Caco-2 (cell line): Measurements from ENCODE around the gene IL16. TPM values are rescaled to one million over a fixed set of nuclear protein-coding genes. Genes with fewer than 3 reads are reported as not detected.

Experiments used
- BruUV-seq: library from RNA; stranded (reverse); fragments of 400-500 nt; replicated peaks from 2 replicates; lab custom pipeline; 2021; lab: Mats Ljungman, UMichigan
- CTCF ChIA-PET: fragments of 300-600 bp; sonication (Branson Sonifier 250); formaldehyde crosslinking; loops from one replicate; lab custom pipeline; 2022; ENCODE audit warnings: antibody characterized with exemption; lab: Charles Lee
- POLR2A ChIA-PET: fragments of 300-600 bp; sonication (Branson Sonifier 250); formaldehyde crosslinking; loops from one replicate; lab custom pipeline; 2022; ENCODE audit warnings: antibody characterized with exemption; lab: Charles Lee
- DNase-seq, 2 experiments: peaks; one replicate each; pipeline versions ENCODE4 v3.0.0 to v3.0.0-alpha.2; 2020 to 2022
- H3K27me3 ChIP-seq: replicated peaks from 2 replicates; pipeline ENCODE4 v1.6.0; 2011; ENCODE audit warnings: low read length; ENCODE audit not compliant: control insufficient read depth, insufficient read depth
- H3K36me3 ChIP-seq: 2 replicates; pipeline ENCODE4 v1.5.1; 2011; ENCODE audit warnings: low read length; ENCODE audit not compliant: control insufficient read depth, insufficient read depth
- H3K4me1 ChIP-seq: fragments of 250-450 bp; sonication (Bioruptor Pico); 2 replicates; pipeline ENCODE4 v1.5.1; 2020; ENCODE audit warnings: mild to moderate bottlenecking
- H3K4me3 ChIP-seq: 2 replicates; pipeline ENCODE4 v1.5.1; 2011; ENCODE audit warnings: low read depth, mild to moderate bottlenecking, control low read depth, low read length
- H3K9me3 ChIP-seq: fragments of 250-450 bp; sonication (Bioruptor Pico); 2 replicates; pipeline ENCODE4 v1.5.1; 2020; ENCODE audit warnings: mild to moderate bottlenecking, moderate library complexity
- H3K27ac Mint-ChIP-seq: one replicate; pipeline ENCODE4 v1.8.0; 2022; ENCODE audit warnings: mixed read lengths; ENCODE audit not compliant: unreplicated experiment
- H3K27me3 Mint-ChIP-seq: one replicate; pipeline ENCODE4 v1.8.0; 2022; ENCODE audit warnings: mixed read lengths; ENCODE audit not compliant: insufficient read depth, unreplicated experiment
- H3K36me3 Mint-ChIP-seq: one replicate; pipeline ENCODE4 v1.8.0; 2022; ENCODE audit warnings: mild to moderate bottlenecking, mixed read lengths; ENCODE audit not compliant: insufficient read depth, unreplicated experiment
- H3K4me1 Mint-ChIP-seq: one replicate; pipeline ENCODE4 v1.8.0; 2022; ENCODE audit warnings: low read depth, mixed read lengths; ENCODE audit not compliant: unreplicated experiment
- H3K4me3 Mint-ChIP-seq: one replicate; pipeline ENCODE4 v1.8.0; 2022; ENCODE audit warnings: mild to moderate bottlenecking, moderate library complexity, mixed read lengths; ENCODE audit not compliant: unreplicated experiment
- H3K9me3 Mint-ChIP-seq: one replicate; pipeline ENCODE4 v1.8.0; 2022; ENCODE audit warnings: mixed read lengths; ENCODE audit not compliant: unreplicated experiment
- intact Hi-C: fragments of 100-400 bp; cut with micrococcal nuclease; formaldehyde crosslinking; loops from one replicate; pipeline ENCODE4 v1.10.0; 2022; ENCODE audit not compliant: unreplicated experiment
- total RNA-seq: library from RNA; stranded (reverse); gene quantifications from 2 replicates; pipeline ENCODE4 v1.2.3, GENCODE V29; 2022
- TF ChIP-seq, protein P1 (sequence below), 2 experiments: fragments of 200-600 bp in 1 of 2; IDR thresholded peaks; 1 replicate in 1 of 2; 2 replicates in 1 of 2; pipeline versions ENCODE4 v1.5.1 to v1.8.0; 2011 to 2022; ENCODE audit warnings: antibody characterized with exemption in 1 of 2, control low read depth in 1 of 2, inconsistent platforms in 1 of 2, low read depth in 1 of 2, low read length in 1 of 2, mild to moderate bottlenecking in 1 of 2, moderate library complexity in 1 of 2; ENCODE audit not compliant: insufficient read depth in 1 of 2, severe bottlenecking in 1 of 2, unreplicated experiment in 1 of 2

Gene IL16
- total RNA-seq, 1 experiment from 2014 or later: not detected

DNA sequence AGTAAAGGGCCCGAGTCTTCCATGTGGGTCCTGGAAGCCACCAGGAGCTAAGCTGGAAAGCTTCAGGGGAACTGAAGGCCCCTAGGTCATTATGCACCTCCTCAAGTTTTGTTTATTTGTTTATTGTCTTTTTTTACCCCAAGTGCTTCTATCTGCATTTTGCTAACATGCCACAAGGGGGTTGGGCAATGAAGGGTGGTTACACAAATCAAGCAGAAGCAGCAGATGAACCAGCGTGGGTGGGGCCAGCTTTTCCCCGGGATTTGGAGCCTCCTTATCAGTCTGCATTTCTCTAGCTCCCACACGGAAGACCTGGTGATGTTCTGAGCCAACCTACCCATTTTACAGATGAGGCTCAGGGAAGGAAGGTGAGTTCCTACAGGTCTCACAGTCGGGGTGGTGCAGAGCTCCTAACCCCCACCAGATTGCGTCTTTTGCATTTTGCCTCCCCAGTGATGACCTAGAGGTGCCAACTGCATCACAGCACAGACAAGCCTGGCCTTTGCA lies 160.6 kb downstream of the IL16 start:
- no TSS peak for BruUV-seq

DNA sequence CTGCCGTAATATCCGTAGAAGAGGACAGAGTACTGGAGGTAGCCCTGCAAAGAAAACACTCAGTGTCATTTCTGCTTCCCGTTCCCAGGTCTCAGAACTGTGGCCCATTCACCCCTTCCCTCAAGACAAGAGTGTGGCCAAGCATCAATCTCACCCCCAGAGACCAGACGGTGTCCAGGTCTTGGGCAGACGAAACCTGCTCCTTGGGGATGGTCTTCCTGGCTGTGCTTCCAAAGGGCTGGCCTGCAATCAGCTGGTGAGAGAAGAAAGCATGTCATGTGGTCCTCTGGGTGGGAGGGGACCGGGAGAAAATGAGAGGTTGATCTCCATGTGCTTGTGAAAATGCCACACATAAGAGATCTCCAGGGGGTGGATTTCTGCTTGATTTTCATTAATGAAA lies 161.6 kb downstream of the IL16 start:
- H3K27me3 Mint-ChIP-seq: peaks cover 6% of the 10 kb centered on the region
- TF ChIP-seq, protein P1, sequence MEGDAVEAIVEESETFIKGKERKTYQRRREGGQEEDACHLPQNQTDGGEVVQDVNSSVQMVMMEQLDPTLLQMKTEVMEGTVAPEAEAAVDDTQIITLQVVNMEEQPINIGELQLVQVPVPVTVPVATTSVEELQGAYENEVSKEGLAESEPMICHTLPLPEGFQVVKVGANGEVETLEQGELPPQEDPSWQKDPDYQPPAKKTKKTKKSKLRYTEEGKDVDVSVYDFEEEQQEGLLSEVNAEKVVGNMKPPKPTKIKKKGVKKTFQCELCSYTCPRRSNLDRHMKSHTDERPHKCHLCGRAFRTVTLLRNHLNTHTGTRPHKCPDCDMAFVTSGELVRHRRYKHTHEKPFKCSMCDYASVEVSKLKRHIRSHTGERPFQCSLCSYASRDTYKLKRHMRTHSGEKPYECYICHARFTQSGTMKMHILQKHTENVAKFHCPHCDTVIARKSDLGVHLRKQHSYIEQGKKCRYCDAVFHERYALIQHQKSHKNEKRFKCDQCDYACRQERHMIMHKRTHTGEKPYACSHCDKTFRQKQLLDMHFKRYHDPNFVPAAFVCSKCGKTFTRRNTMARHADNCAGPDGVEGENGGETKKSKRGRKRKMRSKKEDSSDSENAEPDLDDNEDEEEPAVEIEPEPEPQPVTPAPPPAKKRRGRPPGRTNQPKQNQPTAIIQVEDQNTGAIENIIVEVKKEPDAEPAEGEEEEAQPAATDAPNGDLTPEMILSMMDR (IDR thresholded peaks at IDR 0.05; ENCODE audit: insufficient read depth in 1 of 2, low read depth in 1 of 2, low read length in 1 of 2, severe bottlenecking in 1 of 2, unreplicated experiment in 1 of 2): no peak
- CTCF ChIA-PET: no interaction called here
- POLR2A ChIA-PET: no interaction called here
- Histone ChIP-seq H3K27me3 (no peaks in the 10 kb centered on the region), H3K4me3 (no peak overlapping the region), H3K4me1 (no peaks in the 10 kb centered on the region), H3K36me3 (no peaks in the 10 kb centered on the region), H3K9me3 (no peaks in the 10 kb centered on the region)
- no peak overlapping the region for H3K27ac Mint-ChIP-seq
- H3K9me3 Mint-ChIP-seq: no peaks in the 10 kb centered on the region
- DNase-seq: no peak
- BruUV-seq: no TSS peak
- H3K4me1 Mint-ChIP-seq: no peaks in the 10 kb centered on the region
- intact Hi-C loops: loop anchor here (5.0 kb wide), 1 partner anchor 36 kb away; the partner anchor contains the start of gene STARD5
- H3K4me3 Mint-ChIP-seq: no peak overlapping the region
- H3K36me3 Mint-ChIP-seq: no peaks in the 10 kb centered on the region

More for the DNA sequence above, 160.6 kb downstream of the IL16 start:
- H3K27me3 ChIP-seq: no peaks in the 10 kb centered on the region
- POLR2A ChIA-PET: no interaction called here
- Mint-ChIP-seq H3K27me3 (peaks cover 6% of the 10 kb centered on the region), H3K27ac (no peak overlapping the region), H3K4me3 (no peak overlapping the region), H3K36me3 (no peaks in the 10 kb centered on the region), H3K9me3 (no peaks in the 10 kb centered on the region), H3K4me1 (no peaks in the 10 kb centered on the region)
- intact Hi-C loops: loop anchor here (5.0 kb wide), 1 partner anchor 35 kb away; the partner anchor contains the start of gene STARD5
- CTCF ChIA-PET: interaction anchor here (0.6 kb wide), 1 partner anchor 22 kb away, joined by 3 read pairs; no protein-coding TSS in a partner anchor
- H3K4me3 ChIP-seq: no peak overlapping the region
- H3K4me1 ChIP-seq: no peaks in the 10 kb centered on the region
- TF ChIP-seq, protein P1 (IDR thresholded peaks at IDR 0.05; ENCODE audit: insufficient read depth in 1 of 2, low read depth in 1 of 2, low read length in 1 of 2, severe bottlenecking in 1 of 2, unreplicated experiment in 1 of 2): no peak
- no peak for DNase-seq
- H3K36me3 ChIP-seq: no peaks in the 10 kb centered on the region
- no peaks in the 10 kb centered on the region for H3K9me3 ChIP-seq

DNA sequence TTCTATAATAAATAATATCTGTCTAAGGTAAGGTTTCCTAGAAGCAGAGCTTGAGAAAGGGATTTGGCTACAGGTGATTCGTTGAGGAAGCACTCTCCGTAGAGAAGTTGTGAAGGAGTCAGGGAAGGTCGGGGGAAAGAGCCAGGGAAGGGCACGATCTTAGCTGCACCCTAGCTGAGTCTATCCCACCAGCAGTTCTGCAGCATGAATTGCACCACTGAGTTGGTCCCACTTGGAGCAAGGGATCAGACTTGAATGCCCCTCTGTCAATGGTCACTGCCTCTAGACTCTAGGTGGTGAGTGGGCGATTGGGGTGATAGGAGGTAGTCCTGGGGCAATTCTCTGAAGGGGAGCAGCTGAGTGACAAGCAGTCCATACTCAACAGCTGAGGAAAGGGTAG lies 163.8 kb downstream of the IL16 start:
- BruUV-seq: no TSS peak
- CTCF ChIA-PET: no interaction called here
- Mint-ChIP-seq H3K4me3 (no peak overlapping the region), H3K4me1 (no peaks in the 10 kb centered on the region), H3K9me3 (no peaks in the 10 kb centered on the region), H3K36me3 (no peaks in the 10 kb centered on the region), H3K27me3 (peaks cover 3% of the 10 kb centered on the region), H3K27ac (no peak overlapping the region)
- intact Hi-C loops: no loop called here
- no peak for DNase-seq
- POLR2A ChIA-PET: no interaction called here
- TF ChIP-seq, protein P1 (IDR thresholded peaks at IDR 0.05; ENCODE audit: insufficient read depth in 1 of 2, low read depth in 1 of 2, low read length in 1 of 2, severe bottlenecking in 1 of 2, unreplicated experiment in 1 of 2): no peak
- no peaks in the 10 kb centered on the region for H3K36me3 ChIP-seq
- H3K27me3 ChIP-seq: no peaks in the 10 kb centered on the region
- no peaks in the 10 kb centered on the region for H3K9me3 ChIP-seq
- H3K4me3 ChIP-seq: no peak overlapping the region
- H3K4me1 ChIP-seq: no peaks in the 10 kb centered on the region
